K562 (cell line): Measurements from ENCODE around the gene SPINK7. TPM values are rescaled to one million over a fixed set of nuclear protein-coding genes. Genes with fewer than 3 reads are reported as not detected.

ENCODE experiments used
- CHD7 ChIP-seq: fragments of 200-600 bp; sonication (generic); IDR thresholded peaks from one replicate; pipeline ENCODE4 v1.6.1; 2012; ENCODE audit warnings: mild to moderate bottlenecking, low read depth, low read length, inconsistent platforms
- REST ChIP-seq, 2 experiments: fragments of 450-650 bp; formaldehyde crosslinking in 1 of 2; IDR thresholded peaks; 2 replicates each; pipeline versions ENCODE4 v1.4.0 to v1.6.1; 2014 to 2020; ENCODE audit warnings: mild to moderate bottlenecking in 2 of 2, borderline replicate concordance in 1 of 2, low read depth in 1 of 2
- TSC22D4 ChIP-seq: fragments of 450-650 bp; IDR thresholded peaks from 2 replicates; pipeline ENCODE4 v1.6.1; 2016; ENCODE audit warnings: missing genetic modification characterization, missing biosample characterization, control low read depth
- ZNF324 ChIP-seq: fragments of 250-450 bp; sonication (Bioruptor Pico); IDR thresholded peaks from 2 replicates; pipeline ENCODE4 v1.4.0; 2020; ENCODE audit warnings: mild to moderate bottlenecking
- polyA plus RNA-seq, 8 experiments: library from polyadenylated mRNA; depleted of rRNA in 4 of 8; stranded (reverse) in 5 of 8; unstranded in 3 of 8; fragments of >200 nt; fragmentation: Nextera tagmentation in 2 of 8; fragmentation: Illumina TruSeq in 1 of 8; extraction: Ambion mirVana in 2 of 8; extraction: Trizol in 1 of 8; gene quantifications; 2 replicates each; pipeline versions ENCODE4 v1.2.1 to v1.2.3, GENCODE V29; 2011 to 2014; ENCODE audit warnings: inconsistent platforms in 1 of 8, missing spikeins in 1 of 8
- total RNA-seq, 7 experiments: library from RNA; depleted of rRNA in 6 of 7; stranded (reverse); fragments of >200 nt in 6 of 7; fragmentation: Illumina TruSeq in 2 of 7; extraction: Trizol in 2 of 7; gene quantifications; 2 replicates each; pipeline versions ENCODE4 v1.2.1 to v1.2.3, GENCODE V29; 2011 to 2021; ENCODE audit warnings: low replicate concordance in 1 of 7

The SPINK7 gene
- total and polyA plus RNA-seq, 9 of the 15 experiments (the other 6 are each of a cell fraction or from before 2014, with no cell fraction given): not detected

DNA sequence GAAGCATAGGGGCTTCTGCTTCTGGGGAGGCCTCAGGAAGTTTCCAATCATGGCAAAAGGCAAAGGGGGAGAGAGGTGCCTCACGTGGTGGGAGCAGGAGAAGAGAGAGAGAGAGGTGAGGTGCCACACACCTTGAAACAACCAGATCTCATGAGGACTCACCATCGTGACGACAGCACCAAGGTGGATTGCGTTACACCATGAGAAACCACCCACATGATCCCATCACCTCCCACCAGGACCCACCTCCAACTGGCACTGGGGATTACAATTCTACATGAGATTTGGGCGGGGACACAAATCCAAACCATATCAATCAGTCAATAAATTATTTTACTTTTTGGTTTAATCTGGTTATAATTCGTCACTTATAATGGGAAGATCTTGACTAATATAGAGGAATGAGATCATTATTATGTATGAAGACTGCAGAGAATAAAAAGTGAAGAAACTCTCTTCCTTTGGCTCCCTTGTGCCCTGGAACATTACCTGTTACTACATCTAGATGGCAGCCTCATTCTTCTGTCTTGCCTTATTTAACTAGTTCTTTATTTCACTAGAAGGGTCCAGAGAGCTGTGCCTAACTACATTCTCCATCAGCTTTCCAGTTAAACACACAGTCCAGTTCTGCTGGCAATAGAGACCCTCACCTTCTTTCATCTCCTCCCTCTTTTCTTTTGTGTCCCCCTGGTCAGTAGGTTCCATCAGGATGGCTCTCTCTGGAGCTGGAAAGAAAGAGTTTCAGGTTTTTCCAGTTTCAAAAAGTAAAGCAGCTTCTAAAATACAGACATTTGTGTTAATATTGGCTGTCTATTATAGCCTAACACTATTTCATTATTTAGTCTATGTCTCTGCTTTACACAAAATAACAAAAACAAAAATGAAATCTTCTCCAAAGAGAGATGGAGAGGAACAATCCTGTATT lies 21.7 kb upstream of the SPINK7 start (continued):
- TF ChIP-seq REST (IDR thresholded peaks at IDR 0.05; ENCODE audit: borderline replicate concordance) (peak; percentile 19; the same call in 1 of the 2 replicates), REST (CRISPR knock-in tag; IDR thresholded peaks at IDR 0.05; ENCODE audit: low read depth) (no peak), ZNF324 (no peak), TSC22D4 (no peak), CHD7 (no peak)
- TF ChIP-seq, all 486 proteins: peak for 4
